ENCODE data around the gene CLPX.

GRCh38 chr15:65130941-65131340 lies 54.2 kb downstream of the CLPX start:
- no peak for TF ChIP-seq POLR2A (IDR thresholded peaks at IDR 0.05)
- no peak for TF ChIP-seq CTCF (IDR thresholded peaks at IDR 0.05)
- TF ChIP-seq POLR2AphosphoS5 (IDR thresholded peaks at IDR 0.05), result no peak

All from upper lobe of left lung (tissue), 4 donors.